CD4-positive, alpha-beta T cell (primary cell): ENCODE data around the gene RASGRP3. TPM values are rescaled to one million over a fixed set of nuclear protein-coding genes. Genes with fewer than 3 reads are reported as not detected.

Source experiments
- ATAC-seq: fragments of 200-7000 bp; cut with Tn5 transposase; one replicate; pipeline ENCODE4 v1.10.0; 2022; ENCODE audit warnings: mild to moderate bottlenecking; ENCODE audit not compliant: poor library complexity
- CTCF ChIA-PET: fragments of 350-600 bp; sonication (Branson Sonifier 250); formaldehyde crosslinking; loops from one replicate; lab custom pipeline; 2021; ENCODE audit warnings: antibody characterized with exemption, inconsistent platforms; lab: Charles Lee
- POLR2A ChIA-PET: fragments of 350-600 bp; sonication (Branson Sonifier 250); formaldehyde crosslinking; loops from one replicate; lab custom pipeline; 2021; ENCODE audit warnings: antibody characterized with exemption, inconsistent platforms; lab: Charles Lee
- DNase-seq, 14 experiments: peaks; one replicate each; pipeline ENCODE4 v3.0.0-alpha.2; 2013 to 2020; ENCODE audit warnings: mixed read lengths in 2 of 14
- H3K27ac ChIP-seq, 2 donors: one replicate each; pipeline versions ENCODE4 v1.5.1 to v1.7.0; 2013; ENCODE audit warnings: low read length in 2 of 2, low read depth in 1 of 2, mild to moderate bottlenecking in 1 of 2
- H3K27me3 ChIP-seq, 2 experiments: 1 replicate in 1 of 2; 2 replicates in 1 of 2; pipeline versions ENCODE4 v1.6.1 to v1.7.0; 2013; ENCODE audit warnings: low read length in 2 of 2, control low read depth in 1 of 2, mild to moderate bottlenecking in 1 of 2, moderate library complexity in 1 of 2; ENCODE audit not compliant: insufficient read depth in 2 of 2, control insufficient read depth in 1 of 2
- H3K36me3 ChIP-seq: one replicate; pipeline ENCODE4 v1.6.1; 2013; ENCODE audit warnings: low read length, control low read depth; ENCODE audit not compliant: insufficient read depth
- H3K4me1 ChIP-seq: one replicate; pipeline ENCODE4 v1.6.1; 2013; ENCODE audit warnings: low read length, control low read depth; ENCODE audit not compliant: insufficient read depth
- H3K4me3 ChIP-seq: one replicate; pipeline ENCODE4 v1.5.1; 2013; ENCODE audit warnings: mild to moderate bottlenecking, low read length, moderate library complexity
- H3K9me3 ChIP-seq, 2 experiments: 1 replicate in 1 of 2; 2 replicates in 1 of 2; pipeline versions ENCODE4 v1.6.1 to v1.7.0; 2013; ENCODE audit warnings: low read length in 2 of 2, mild to moderate bottlenecking in 2 of 2, control low read depth in 1 of 2, moderate library complexity in 1 of 2; ENCODE audit not compliant: control insufficient read depth in 1 of 2, insufficient read depth in 1 of 2
- H3K27ac Mint-ChIP-seq: one replicate; pipeline ENCODE4 v1.8.0; 2020; ENCODE audit warnings: mixed read lengths
- H3K27me3 Mint-ChIP-seq: one replicate; pipeline ENCODE4 v1.8.0; 2021; ENCODE audit warnings: mixed read lengths
- H3K36me3 Mint-ChIP-seq: one replicate; pipeline ENCODE4 v1.8.0; 2021; ENCODE audit warnings: low read depth, mixed read lengths
- H3K4me1 Mint-ChIP-seq: one replicate; pipeline ENCODE4 v1.8.0; 2021; ENCODE audit warnings: low read depth, mixed read lengths
- H3K4me3 Mint-ChIP-seq: one replicate; pipeline ENCODE4 v1.8.0; 2020; ENCODE audit warnings: mild to moderate bottlenecking, mixed read lengths
- H3K9me3 Mint-ChIP-seq: one replicate; pipeline ENCODE4 v1.8.0; 2020; ENCODE audit warnings: mixed read lengths
- intact Hi-C, 2 experiments: fragments of 100-400 bp; cut with DNase I in 1 of 2; cut with micrococcal nuclease in 1 of 2; formaldehyde crosslinking; loops; one replicate each; pipeline versions ENCODE4 v1.15.1 to v1.9.0; 2023 to 2025; cut with DNase I, micrococcal nuclease
- total RNA-seq, 174 experiments: library from RNA in 2 of 174; stranded (reverse) in 2 of 174; gene quantifications; one replicate each; pipeline ENCODE4 v1.2.3 and lab custom pipeline; 2021 to 2026
- TF ChIP-seq, protein P1 (sequence below): fragments of 200-600 bp; IDR thresholded peaks from one replicate; pipeline ENCODE4 v1.8.0; 2022; ENCODE audit warnings: antibody characterized with exemption, mild to moderate bottlenecking

Gene RASGRP3
- total RNA-seq, 2 experiments from 2014 or later: 5.7 to 7.9 TPM

DNA sequence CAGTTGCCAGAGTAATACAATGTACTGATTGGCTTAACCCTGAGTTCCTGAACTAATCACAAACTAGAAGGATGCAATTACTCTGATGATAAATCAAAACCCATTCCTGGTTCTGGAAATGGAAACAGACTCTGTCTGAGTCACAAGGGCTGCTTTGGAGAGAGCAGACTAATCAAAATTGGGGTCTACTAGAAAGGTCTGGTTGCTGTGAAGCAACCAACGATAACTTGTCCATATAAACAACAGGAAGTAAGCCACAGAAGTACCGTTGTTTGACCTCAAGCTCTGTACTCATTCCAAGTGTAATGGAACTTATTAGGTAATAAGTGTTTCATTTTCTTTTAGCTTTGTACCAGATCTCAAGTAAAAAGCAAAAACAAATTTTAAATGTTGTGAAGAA is 49.7 kb downstream of the RASGRP3 start:
- no peak overlapping the region for H3K27ac ChIP-seq
- H3K4me3 Mint-ChIP-seq: no peak overlapping the region
- TF ChIP-seq, protein P1, sequence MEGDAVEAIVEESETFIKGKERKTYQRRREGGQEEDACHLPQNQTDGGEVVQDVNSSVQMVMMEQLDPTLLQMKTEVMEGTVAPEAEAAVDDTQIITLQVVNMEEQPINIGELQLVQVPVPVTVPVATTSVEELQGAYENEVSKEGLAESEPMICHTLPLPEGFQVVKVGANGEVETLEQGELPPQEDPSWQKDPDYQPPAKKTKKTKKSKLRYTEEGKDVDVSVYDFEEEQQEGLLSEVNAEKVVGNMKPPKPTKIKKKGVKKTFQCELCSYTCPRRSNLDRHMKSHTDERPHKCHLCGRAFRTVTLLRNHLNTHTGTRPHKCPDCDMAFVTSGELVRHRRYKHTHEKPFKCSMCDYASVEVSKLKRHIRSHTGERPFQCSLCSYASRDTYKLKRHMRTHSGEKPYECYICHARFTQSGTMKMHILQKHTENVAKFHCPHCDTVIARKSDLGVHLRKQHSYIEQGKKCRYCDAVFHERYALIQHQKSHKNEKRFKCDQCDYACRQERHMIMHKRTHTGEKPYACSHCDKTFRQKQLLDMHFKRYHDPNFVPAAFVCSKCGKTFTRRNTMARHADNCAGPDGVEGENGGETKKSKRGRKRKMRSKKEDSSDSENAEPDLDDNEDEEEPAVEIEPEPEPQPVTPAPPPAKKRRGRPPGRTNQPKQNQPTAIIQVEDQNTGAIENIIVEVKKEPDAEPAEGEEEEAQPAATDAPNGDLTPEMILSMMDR: no peak
- H3K4me3 ChIP-seq: no peak overlapping the region
- no peaks in the 10 kb centered on the region for H3K36me3 Mint-ChIP-seq
- H3K4me1 Mint-ChIP-seq: no peaks in the 10 kb centered on the region
- H3K27me3 ChIP-seq: no peaks in the 10 kb centered on the region
- H3K36me3 ChIP-seq: no peaks in the 10 kb centered on the region
- no peak for ATAC-seq
- POLR2A ChIA-PET: no interaction called here
- H3K9me3 ChIP-seq: no peaks in the 10 kb centered on the region
- intact Hi-C loops: no loop called here
- CTCF ChIA-PET: no interaction called here
- no peak overlapping the region for H3K27ac Mint-ChIP-seq
- H3K27me3 Mint-ChIP-seq: no peaks in the 10 kb centered on the region
- no peaks in the 10 kb centered on the region for H3K4me1 ChIP-seq
- no peaks in the 10 kb centered on the region for H3K9me3 Mint-ChIP-seq
- DNase-seq: no peak

DNA sequence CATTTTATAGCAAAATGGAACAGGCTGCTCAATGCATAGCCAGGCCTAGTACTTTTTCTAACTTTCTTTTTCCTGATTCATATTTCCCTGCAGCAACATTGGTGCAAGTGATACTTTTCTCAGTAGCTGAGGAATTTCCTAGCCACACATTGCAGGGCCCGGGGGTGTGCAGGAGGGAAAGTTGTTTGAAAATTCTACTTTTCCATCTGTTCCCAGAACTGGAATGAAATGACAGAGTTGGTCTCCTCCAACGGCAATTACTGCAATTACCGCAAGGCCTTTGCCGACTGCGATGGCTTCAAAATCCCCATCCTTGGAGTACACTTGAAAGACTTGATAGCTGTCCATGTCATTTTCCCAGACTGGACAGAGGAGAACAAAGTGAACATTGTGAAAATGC is 50.5 kb downstream of the RASGRP3 start:
- TF ChIP-seq, protein P1: no peak
- no peaks in the 10 kb centered on the region for H3K27me3 ChIP-seq
- intact Hi-C loops: no loop called here
- Mint-ChIP-seq H3K4me1 (no peaks in the 10 kb centered on the region), H3K27ac (no peak overlapping the region), H3K4me3 (no peak overlapping the region), H3K36me3 (no peaks in the 10 kb centered on the region), H3K9me3 (no peaks in the 10 kb centered on the region), H3K27me3 (no peaks in the 10 kb centered on the region)
- ChIA-PET CTCF (no interaction called here), POLR2A (no interaction called here)
- no peak overlapping the region for H3K4me3 ChIP-seq
- no peaks in the 10 kb centered on the region for H3K4me1 ChIP-seq
- no peaks in the 10 kb centered on the region for H3K9me3 ChIP-seq
- H3K36me3 ChIP-seq: no peaks in the 10 kb centered on the region
- ATAC-seq: no peak
- no peak for DNase-seq
- no peak overlapping the region for H3K27ac ChIP-seq

DNA sequence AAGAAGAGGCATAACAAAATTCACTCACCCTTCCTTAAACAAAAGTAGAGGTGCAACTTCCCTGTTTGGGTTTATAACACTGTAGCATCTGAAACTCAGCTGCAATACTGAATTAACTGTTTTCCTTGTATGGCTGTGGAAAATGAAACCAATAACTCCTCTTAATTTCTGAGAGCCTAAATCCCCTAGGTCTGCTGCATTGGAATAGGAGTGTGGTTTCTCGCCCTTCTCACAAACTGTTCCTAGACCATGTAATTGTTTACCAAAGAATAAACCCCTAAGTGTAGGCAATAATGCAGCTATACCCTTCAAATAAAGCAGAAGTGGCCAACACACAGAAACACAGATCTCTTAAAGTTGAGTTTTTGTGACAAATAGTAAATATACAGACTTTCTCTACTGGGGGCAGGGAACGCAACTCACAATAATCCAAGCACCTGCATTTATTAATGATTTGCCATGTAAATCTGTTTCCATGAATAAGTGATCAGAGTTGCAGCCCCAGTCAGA is 52.0 kb downstream of the RASGRP3 start:
- Mint-ChIP-seq H3K9me3 (no peaks in the 10 kb centered on the region), H3K27me3 (no peaks in the 10 kb centered on the region), H3K27ac (no peak overlapping the region), H3K4me3 (no peak overlapping the region), H3K4me1 (no peaks in the 10 kb centered on the region), H3K36me3 (no peaks in the 10 kb centered on the region)
- no peaks in the 10 kb centered on the region for H3K4me1 ChIP-seq
- no peaks in the 10 kb centered on the region for H3K27me3 ChIP-seq
- no peaks in the 10 kb centered on the region for H3K9me3 ChIP-seq
- ChIA-PET POLR2A (no interaction called here), CTCF (interaction anchor here (0.6 to 1.5 kb wide), 3 partner anchors 8 to 53 kb away, joined by 3 to 5 read pairs (median 4); no protein-coding TSS in a partner anchor)
- no peaks in the 10 kb centered on the region for H3K36me3 ChIP-seq
- no peak for DNase-seq
- intact Hi-C loops: no loop called here
- no peak overlapping the region for H3K4me3 ChIP-seq
- no peak for ATAC-seq
- no peak overlapping the region for H3K27ac ChIP-seq
- TF ChIP-seq, protein P1: no peak
